ENCODE results near the gene NDUFB7. TPM values are rescaled to one million over a fixed set of nuclear protein-coding genes. Genes with fewer than 3 reads are reported as not detected.

The NDUFB7 gene
- total RNA-seq (10 to 100 TPM; 31.7 to 39.1 TPM), total RNA-seq (6.4 to 59.6 (median 18.8) reads per million in 172 experiments)
- 99.1 TPM for polyA plus RNA-seq (2013, experiment 1 of 2)
- polyA plus RNA-seq (2013, experiment 2 of 2): 78.4 TPM

DNA sequence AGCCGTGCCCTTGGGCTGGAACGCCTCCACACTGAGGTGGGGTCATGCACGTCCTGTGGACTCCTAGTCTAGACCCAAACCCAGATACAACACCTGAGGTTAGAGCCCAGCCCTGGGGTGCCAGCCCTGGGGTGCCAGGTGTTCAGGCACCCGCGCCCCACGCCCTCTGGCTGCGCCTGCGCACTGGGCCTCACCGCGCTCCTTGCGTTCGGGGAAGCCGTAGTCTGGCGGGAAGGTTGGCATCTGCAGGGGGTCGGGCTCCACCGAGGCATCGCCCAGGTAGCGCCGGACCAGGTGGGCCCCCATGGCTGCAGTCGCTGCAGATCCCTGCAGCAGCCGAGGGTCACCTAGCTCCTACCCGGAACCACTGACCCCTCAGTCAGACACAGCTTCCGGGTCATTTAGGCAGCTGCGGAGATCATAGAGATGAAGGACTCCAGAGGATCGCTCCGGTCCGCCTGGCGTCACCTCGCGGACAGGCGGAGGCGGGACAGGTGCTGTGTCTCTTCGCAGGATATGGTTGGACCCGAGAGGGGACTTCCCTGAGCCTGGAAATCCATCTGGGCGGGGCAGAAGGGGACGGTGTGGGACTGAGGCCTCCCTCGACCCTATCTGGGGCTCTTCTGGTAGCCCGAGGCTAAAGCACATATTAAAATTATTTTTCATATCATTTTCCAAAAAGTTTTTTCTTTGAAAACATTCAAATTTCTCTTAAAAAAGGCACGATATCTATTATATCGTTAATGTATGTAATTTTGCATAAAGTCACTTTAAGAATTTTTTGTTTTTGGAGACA is at the start of gene NDUFB7:
NDUFB7 (minus strand) TSS at position 372 of the 796 bp plus-strand sequence; CDS start at position 306, 66 bp downstream.
- Histone ChIP-seq H3K4me1 (ENCODE audit: insufficient read depth, low read length) (peaks cover 40% of the 10 kb centered on the region), H3K27me3 (ENCODE audit: control insufficient read depth in 1 of 2, insufficient read depth in 2 of 2, low read length in 2 of 2) (no peaks in the 10 kb centered on the region), H3K27ac (ENCODE audit: low read depth in 1 of 2, low read length in 2 of 2) (peak within 1 kb of the TSS; percentile 0 to 29), H3K36me3 (ENCODE audit: insufficient read depth, low read length) (peaks cover 7% of the 10 kb centered on the region), H3K9me3 (ENCODE audit: control insufficient read depth in 1 of 2, insufficient read depth in 1 of 2, low read length in 2 of 2) (no peaks in the 10 kb centered on the region), H3K4me3 (ENCODE audit: low read length) (peak within 1 kb of the TSS; percentile 84)
- Mint-ChIP-seq H3K27ac (peak within 1 kb of the TSS; percentile 89), H3K9me3 (no peaks in the 10 kb centered on the region), H3K4me3 (peak within 1 kb of the TSS; percentile 96), H3K36me3 (ENCODE audit: low read depth) (peaks cover 22% of the 10 kb centered on the region), H3K4me1 (ENCODE audit: low read depth) (peaks cover 32% of the 10 kb centered on the region), H3K27me3 (no peaks in the 10 kb centered on the region)
- DNase-seq (peak; percentile 75 to 97 (median 85)), ATAC-seq (ENCODE audit: poor library complexity) (peak; percentile 92)
- TF ChIP-seq, protein P1, sequence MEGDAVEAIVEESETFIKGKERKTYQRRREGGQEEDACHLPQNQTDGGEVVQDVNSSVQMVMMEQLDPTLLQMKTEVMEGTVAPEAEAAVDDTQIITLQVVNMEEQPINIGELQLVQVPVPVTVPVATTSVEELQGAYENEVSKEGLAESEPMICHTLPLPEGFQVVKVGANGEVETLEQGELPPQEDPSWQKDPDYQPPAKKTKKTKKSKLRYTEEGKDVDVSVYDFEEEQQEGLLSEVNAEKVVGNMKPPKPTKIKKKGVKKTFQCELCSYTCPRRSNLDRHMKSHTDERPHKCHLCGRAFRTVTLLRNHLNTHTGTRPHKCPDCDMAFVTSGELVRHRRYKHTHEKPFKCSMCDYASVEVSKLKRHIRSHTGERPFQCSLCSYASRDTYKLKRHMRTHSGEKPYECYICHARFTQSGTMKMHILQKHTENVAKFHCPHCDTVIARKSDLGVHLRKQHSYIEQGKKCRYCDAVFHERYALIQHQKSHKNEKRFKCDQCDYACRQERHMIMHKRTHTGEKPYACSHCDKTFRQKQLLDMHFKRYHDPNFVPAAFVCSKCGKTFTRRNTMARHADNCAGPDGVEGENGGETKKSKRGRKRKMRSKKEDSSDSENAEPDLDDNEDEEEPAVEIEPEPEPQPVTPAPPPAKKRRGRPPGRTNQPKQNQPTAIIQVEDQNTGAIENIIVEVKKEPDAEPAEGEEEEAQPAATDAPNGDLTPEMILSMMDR (IDR thresholded peaks at IDR 0.05): peak; percentile 83
- intact Hi-C loops (cut with DNase I, micrococcal nuclease): loop anchor here (1.0 to 5.0 kb wide), 2 partner anchors 117 to 490 kb away; no protein-coding TSS in a partner anchor
- ChIA-PET CTCF (interaction anchor here (0.6 to 4.7 kb wide), 10 partner anchors 16 to 1294 kb away, joined by 3 to 74 read pairs (median 4); partner anchors contain the start of genes DNAJB1 and ZNF333), POLR2A (interaction anchor here (0.6 to 2.1 kb wide), 13 partner anchors 15 to 1408 kb away, joined by 3 to 9 read pairs (median 4); partner anchors contain the start of genes DNAJB1 and ZNF333)

DNA sequence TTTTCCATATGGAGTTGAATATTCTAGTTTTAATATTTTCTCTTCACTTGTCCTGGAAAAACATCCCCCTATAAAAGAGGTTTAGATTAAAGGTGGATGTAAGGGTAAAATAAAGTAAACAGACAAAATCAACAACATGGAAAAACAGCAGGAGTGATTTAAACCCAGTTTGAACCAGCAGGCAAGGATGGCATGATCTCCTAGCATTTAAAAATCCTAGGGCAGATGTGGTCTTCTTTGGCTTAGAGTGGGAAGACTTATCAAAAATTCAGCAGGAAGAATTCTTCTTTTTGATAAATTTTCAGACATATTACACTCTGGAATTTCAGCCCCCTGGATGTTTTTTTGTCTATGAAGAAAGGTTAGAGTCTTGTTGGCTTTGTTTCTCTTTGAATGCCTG is 47.5 kb upstream of the NDUFB7 start:
- Histone ChIP-seq H3K9me3 (ENCODE audit: control insufficient read depth in 1 of 2, insufficient read depth in 1 of 2, low read length in 2 of 2) (peaks cover 9 to 10% of the 10 kb centered on the region in 2 experiments), H3K27me3 (ENCODE audit: control insufficient read depth in 1 of 2, insufficient read depth in 2 of 2, low read length in 2 of 2) (no peaks in the 10 kb centered on the region), H3K4me3 (ENCODE audit: low read length) (no peak overlapping the region), H3K4me1 (ENCODE audit: insufficient read depth, low read length) (no peaks in the 10 kb centered on the region), H3K27ac (ENCODE audit: low read depth in 1 of 2, low read length in 2 of 2) (no peak overlapping the region), H3K36me3 (ENCODE audit: insufficient read depth, low read length) (no peaks in the 10 kb centered on the region)
- no peak for ATAC-seq (ENCODE audit: poor library complexity)
- POLR2A ChIA-PET: no interaction called here
- Mint-ChIP-seq H3K9me3 (peaks cover 8% of the 10 kb centered on the region), H3K27me3 (peaks cover 16% of the 10 kb centered on the region), H3K36me3 (ENCODE audit: low read depth) (no peaks in the 10 kb centered on the region), H3K4me3 (no peak overlapping the region), H3K4me1 (ENCODE audit: low read depth) (no peaks in the 10 kb centered on the region), H3K27ac (no peak overlapping the region)
- intact Hi-C loops (cut with DNase I, micrococcal nuclease): no loop called here
- TF ChIP-seq, protein P1 (IDR thresholded peaks at IDR 0.05): no peak
- DNase-seq: no peak
- CTCF ChIA-PET: interaction anchor here (1.2 kb wide), 1 partner anchor 67 kb away, joined by 3 read pairs; no protein-coding TSS in a partner anchor

DNA sequence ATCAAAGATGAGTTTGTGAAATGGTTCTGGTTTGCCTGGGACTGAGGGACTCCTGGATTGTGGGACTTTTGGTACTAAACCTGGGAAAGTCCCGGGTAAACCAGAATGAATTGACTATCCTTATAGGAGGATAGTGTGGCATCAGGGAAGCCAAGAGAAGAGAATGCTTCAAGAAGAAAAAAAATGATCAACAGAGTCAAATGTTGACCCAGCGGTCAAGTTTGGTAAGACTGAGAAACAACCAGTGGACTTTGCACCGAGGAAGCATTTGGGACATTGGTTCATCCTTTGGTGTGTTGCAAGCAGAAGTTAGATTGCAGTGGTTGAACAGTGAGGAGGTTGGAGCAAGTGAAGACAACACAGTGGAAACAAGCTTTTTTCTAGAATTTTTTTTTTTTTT is 44.5 kb upstream of the NDUFB7 start:
- Histone ChIP-seq H3K4me3 (ENCODE audit: low read length) (no peak overlapping the region), H3K27me3 (ENCODE audit: control insufficient read depth in 1 of 2, insufficient read depth in 2 of 2, low read length in 2 of 2) (no peaks in the 10 kb centered on the region), H3K27ac (ENCODE audit: low read depth in 1 of 2, low read length in 2 of 2) (no peak overlapping the region), H3K36me3 (ENCODE audit: insufficient read depth, low read length) (no peaks in the 10 kb centered on the region), H3K9me3 (ENCODE audit: control insufficient read depth in 1 of 2, insufficient read depth in 1 of 2, low read length in 2 of 2) (peaks cover 9 to 10% of the 10 kb centered on the region in 2 experiments), H3K4me1 (ENCODE audit: insufficient read depth, low read length) (no peaks in the 10 kb centered on the region)
- CTCF ChIA-PET: no interaction called here
- ATAC-seq (ENCODE audit: poor library complexity) (no peak), DNase-seq (peak in 2 of 14 experiments; percentile 24 to 31)
- no peaks in the 10 kb centered on the region for H3K36me3 Mint-ChIP-seq (ENCODE audit: low read depth)
- no peaks in the 10 kb centered on the region for H3K4me1 Mint-ChIP-seq (ENCODE audit: low read depth)
- TF ChIP-seq, protein P1 (IDR thresholded peaks at IDR 0.05): no peak
- POLR2A ChIA-PET: interaction anchor here (0.7 kb wide), 1 partner anchor 93 kb away, joined by 4 read pairs; no protein-coding TSS in a partner anchor
- H3K27ac Mint-ChIP-seq: no peak overlapping the region
- no peak overlapping the region for H3K4me3 Mint-ChIP-seq
- H3K27me3 Mint-ChIP-seq: peaks cover 16% of the 10 kb centered on the region
- intact Hi-C loops (cut with DNase I, micrococcal nuclease): no loop called here
- H3K9me3 Mint-ChIP-seq: peaks cover 8% of the 10 kb centered on the region
